PC-9 (cell line): Measurements from ENCODE around the gene ZP1.
"Not testable (repeated sequence)": the region's sequence is repeated elsewhere in the genome, so short reads cannot be mapped to it uniquely, and the experiment has no call there.

Experiments used
- EZH2 ChIP-seq: fragments of 200-600 bp; sonication (generic); IDR thresholded peaks from 2 replicates; pipeline ENCODE4 v1.8.0; 2017; ENCODE audit warnings: antibody characterized with exemption, low read depth
- TF ChIP-seq, protein P1 (sequence below): fragments of 200-600 bp; sonication (generic); conservative IDR thresholded peaks from 2 replicates; pipeline ENCODE4 v1.6.1; 2017; ENCODE audit warnings: mixed run types, antibody characterized with exemption, mild to moderate bottlenecking, moderate library complexity

DNA sequence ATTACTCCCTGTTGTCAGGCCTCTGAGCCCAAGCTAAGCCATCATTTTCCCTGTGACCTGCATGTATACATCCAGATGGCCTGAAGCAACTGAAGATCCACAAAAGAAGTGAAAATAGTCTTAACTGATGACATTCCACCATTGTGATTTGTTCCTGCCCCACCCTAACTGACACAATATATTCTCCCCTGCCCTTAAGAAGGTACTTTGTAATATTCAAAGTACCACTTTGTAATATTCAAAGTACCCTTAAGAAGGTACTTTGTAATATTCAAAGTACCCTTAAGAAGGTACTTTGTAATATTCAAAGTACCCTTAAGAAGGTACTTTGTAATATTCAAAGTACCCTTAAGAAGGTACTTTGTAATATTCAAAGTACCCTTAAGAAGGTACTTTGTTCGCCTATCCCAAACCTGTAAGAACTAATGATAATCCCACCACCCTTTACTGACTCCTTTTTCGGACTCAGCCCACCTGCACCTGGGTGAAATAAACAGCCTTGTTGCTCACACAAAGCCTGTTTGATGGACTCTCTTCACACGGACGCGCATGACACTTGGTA, 43.5 kb upstream of the ZP1 start:
- not testable (repeated sequence) for TF ChIP-seq EZH2
- TF ChIP-seq, protein P1, sequence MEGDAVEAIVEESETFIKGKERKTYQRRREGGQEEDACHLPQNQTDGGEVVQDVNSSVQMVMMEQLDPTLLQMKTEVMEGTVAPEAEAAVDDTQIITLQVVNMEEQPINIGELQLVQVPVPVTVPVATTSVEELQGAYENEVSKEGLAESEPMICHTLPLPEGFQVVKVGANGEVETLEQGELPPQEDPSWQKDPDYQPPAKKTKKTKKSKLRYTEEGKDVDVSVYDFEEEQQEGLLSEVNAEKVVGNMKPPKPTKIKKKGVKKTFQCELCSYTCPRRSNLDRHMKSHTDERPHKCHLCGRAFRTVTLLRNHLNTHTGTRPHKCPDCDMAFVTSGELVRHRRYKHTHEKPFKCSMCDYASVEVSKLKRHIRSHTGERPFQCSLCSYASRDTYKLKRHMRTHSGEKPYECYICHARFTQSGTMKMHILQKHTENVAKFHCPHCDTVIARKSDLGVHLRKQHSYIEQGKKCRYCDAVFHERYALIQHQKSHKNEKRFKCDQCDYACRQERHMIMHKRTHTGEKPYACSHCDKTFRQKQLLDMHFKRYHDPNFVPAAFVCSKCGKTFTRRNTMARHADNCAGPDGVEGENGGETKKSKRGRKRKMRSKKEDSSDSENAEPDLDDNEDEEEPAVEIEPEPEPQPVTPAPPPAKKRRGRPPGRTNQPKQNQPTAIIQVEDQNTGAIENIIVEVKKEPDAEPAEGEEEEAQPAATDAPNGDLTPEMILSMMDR = not testable (repeated sequence)
